ENCODE data around the gene ATOSA.

Gene ATOSA

GRCh38 chr15:52679232-52680040 is at the start of gene ATOSA:
Gene ATOSA, minus strand, starts transcription at chr15:52679388. Its CDS starts 1,367 bp downstream, at chr15:52678021.
- DNase-seq, result peak; percentile 93

- no peak for DNase-seq
Observed at GRCh38 chr15:52728899-52729298, 49.7 kb upstream of the ATOSA start.

- DNase-seq, result no peak
Observed at GRCh38 chr15:52727815-52728214, 48.6 kb upstream of the ATOSA start.

- DNase-seq, result no peak
Observed at GRCh38 chr15:52726195-52726594, 47.0 kb upstream of the ATOSA start.

GRCh38 chr15:52718551-52718950 is 39.4 kb upstream of the ATOSA start:
- DNase-seq, result no peak

- DNase-seq, result no peak
Observed at GRCh38 chr15:52717924-52718323, 38.7 kb upstream of the ATOSA start.

GRCh38 chr15:52717481-52717880 is 38.3 kb upstream of the ATOSA start:
- DNase-seq, result no peak

GRCh38 chr15:52716536-52716935 is 37.3 kb upstream of the ATOSA start:
- DNase-seq, result no peak

- DNase-seq, result no peak
Observed at GRCh38 chr15:52715411-52715810, 36.2 kb upstream of the ATOSA start.

GRCh38 chr15:52714968-52715367 is 35.8 kb upstream of the ATOSA start:
- DNase-seq, result no peak

- no peak for DNase-seq
Observed at GRCh38 chr15:52710708-52711389, 31.7 kb upstream of the ATOSA start.

GRCh38 chr15:52710050-52710707 is 31.0 kb upstream of the ATOSA start:
- DNase-seq, result no peak

GRCh38 chr15:52709187-52709981 is 30.2 kb upstream of the ATOSA start:
- DNase-seq, result peak in 1 of 2 donors; percentile 40

- DNase-seq, result no peak
Observed at GRCh38 chr15:52706091-52706490, 26.9 kb upstream of the ATOSA start.

- DNase-seq, result no peak
Observed at GRCh38 chr15:52702390-52702789, 23.2 kb upstream of the ATOSA start.

GRCh38 chr15:52699457-52699856 is 20.3 kb upstream of the ATOSA start:
- no peak for DNase-seq

GRCh38 chr15:52698514-52698913 is 19.3 kb upstream of the ATOSA start:
- DNase-seq, result no peak

GRCh38 chr15:52697051-52697450 is 17.9 kb upstream of the ATOSA start:
- no peak for DNase-seq

GRCh38 chr15:52695154-52695553 is 16.0 kb upstream of the ATOSA start:
- DNase-seq, result no peak

- no peak for DNase-seq
Observed at GRCh38 chr15:52689562-52689961, 10.4 kb upstream of the ATOSA start.

- peak; percentile 2 to 22 for DNase-seq
Observed at GRCh38 chr15:52683580-52683979, 4.4 kb upstream of the ATOSA start.

GRCh38 chr15:52682781-52683180 is 3.6 kb upstream of the ATOSA start:
- peak in 1 of 2 donors; percentile 59 for DNase-seq

GRCh38 chr15:52682200-52682599 is 3.0 kb upstream of the ATOSA start:
- no peak for DNase-seq
